ENCODE data around the gene LMO3.

LMO3 gene

DNA sequence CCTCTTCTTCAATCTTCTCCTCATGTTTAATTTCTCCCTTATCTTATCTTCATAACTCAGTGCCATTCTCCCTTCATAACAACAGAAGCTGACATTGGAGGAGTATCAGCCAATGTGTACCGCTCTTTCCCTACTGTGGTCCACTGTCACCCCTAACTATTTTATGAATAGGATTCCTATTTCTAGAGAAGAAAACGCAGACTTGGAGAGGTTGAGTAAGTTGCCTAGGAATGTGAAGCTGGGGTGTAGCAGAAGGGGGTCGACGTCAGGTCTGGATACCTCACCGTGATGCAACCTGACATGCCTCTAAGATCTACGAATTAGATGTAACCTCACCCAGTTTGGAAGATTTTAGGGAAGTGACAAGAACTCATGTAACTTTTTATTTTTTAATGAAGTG lies 17.1 kb downstream of the LMO3 start:
- no peak for DNase-seq (ENCODE audit: insufficient read length, low spot score)
- FAIRE-seq, result no peak

DNA sequence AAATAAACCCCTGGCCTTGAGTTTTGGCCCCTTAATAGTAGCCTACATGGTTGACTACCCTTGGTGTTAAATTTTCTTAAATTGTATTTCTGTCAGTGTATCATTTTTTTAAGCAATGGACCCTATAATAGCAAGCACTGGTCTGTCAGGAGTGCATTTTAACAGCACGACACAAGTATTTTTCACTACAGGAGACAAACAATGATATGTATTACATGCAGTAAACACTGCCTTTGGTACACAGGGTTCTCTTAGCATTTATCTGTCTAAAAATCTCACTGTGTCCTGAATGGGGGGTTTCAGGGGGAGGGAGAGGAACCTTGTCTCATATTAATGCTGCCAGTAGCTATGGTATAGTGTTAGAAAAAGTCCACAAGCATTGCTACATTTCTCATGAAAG lies 18.4 kb downstream of the LMO3 start:
- TF ChIP-seq, protein P1, sequence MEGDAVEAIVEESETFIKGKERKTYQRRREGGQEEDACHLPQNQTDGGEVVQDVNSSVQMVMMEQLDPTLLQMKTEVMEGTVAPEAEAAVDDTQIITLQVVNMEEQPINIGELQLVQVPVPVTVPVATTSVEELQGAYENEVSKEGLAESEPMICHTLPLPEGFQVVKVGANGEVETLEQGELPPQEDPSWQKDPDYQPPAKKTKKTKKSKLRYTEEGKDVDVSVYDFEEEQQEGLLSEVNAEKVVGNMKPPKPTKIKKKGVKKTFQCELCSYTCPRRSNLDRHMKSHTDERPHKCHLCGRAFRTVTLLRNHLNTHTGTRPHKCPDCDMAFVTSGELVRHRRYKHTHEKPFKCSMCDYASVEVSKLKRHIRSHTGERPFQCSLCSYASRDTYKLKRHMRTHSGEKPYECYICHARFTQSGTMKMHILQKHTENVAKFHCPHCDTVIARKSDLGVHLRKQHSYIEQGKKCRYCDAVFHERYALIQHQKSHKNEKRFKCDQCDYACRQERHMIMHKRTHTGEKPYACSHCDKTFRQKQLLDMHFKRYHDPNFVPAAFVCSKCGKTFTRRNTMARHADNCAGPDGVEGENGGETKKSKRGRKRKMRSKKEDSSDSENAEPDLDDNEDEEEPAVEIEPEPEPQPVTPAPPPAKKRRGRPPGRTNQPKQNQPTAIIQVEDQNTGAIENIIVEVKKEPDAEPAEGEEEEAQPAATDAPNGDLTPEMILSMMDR (IDR thresholded peaks at IDR 0.05; ENCODE audit: insufficient read depth, missing control alignments), result no peak
- FAIRE-seq (no peak), DNase-seq (ENCODE audit: insufficient read length, low spot score) (no peak)

More for the DNA sequence above, 17.1 kb downstream of the LMO3 start:
- TF ChIP-seq, protein P1 (IDR thresholded peaks at IDR 0.05; ENCODE audit: insufficient read depth, missing control alignments), result no peak

DNA sequence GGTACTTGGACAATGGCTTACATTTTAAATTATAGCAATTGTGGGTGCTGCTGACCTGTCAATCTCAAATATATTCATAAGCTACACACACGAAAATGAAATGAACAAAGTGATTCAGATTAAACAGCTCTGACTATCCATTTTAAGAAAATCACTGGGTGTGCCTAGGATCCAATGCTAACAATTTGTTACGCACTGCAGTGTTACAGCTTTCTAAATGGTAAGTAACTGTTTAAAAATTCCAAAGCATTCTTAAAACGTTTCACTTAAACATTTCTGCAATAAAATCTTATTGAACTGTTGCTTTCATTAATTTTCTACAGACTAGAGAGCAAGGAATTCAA lies 18.9 kb downstream of the LMO3 start:
- DNase-seq (ENCODE audit: insufficient read length, low spot score) (no peak), FAIRE-seq (no peak)
- TF ChIP-seq, protein P1 (IDR thresholded peaks at IDR 0.05; ENCODE audit: insufficient read depth, missing control alignments), result no peak

DNA sequence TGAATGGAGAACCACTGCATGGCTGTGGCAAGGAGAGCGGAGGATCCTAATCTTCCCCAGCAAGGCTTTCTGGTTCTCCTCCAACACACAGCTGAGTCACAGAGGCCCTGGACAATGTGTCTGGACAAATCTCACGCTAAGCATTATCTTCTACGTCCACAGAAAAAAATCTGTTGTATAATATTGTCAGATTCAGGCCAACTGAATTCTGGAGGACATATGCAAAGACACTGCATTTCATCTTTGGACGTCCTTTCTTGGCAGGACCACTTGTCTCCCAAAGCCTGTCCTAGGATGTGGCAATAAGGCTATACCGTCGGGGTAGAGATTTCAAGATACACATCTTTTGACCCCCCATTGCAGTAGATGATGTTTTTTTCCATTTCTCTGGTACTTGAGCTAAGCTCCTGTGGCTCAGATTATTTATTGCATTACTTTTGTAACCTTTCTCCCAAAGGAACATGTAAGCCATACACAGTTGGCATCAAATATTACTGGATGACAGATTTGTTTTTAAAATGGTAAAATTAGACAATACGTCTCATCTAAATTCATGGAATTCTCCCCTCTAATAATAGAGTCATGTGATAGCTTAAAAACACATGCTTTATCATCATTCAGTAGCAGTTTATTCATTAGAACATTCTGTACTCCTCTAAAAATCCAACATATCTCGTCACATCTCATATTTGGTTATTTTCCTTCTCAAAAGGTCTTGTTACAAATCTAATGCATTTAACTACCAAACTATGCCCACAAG lies 19.4 kb downstream of the LMO3 start:
- DNase-seq (ENCODE audit: insufficient read length, low spot score) (no peak), FAIRE-seq (no peak)
- TF ChIP-seq, protein P1 (IDR thresholded peaks at IDR 0.05; ENCODE audit: insufficient read depth, missing control alignments), result no peak

DNA sequence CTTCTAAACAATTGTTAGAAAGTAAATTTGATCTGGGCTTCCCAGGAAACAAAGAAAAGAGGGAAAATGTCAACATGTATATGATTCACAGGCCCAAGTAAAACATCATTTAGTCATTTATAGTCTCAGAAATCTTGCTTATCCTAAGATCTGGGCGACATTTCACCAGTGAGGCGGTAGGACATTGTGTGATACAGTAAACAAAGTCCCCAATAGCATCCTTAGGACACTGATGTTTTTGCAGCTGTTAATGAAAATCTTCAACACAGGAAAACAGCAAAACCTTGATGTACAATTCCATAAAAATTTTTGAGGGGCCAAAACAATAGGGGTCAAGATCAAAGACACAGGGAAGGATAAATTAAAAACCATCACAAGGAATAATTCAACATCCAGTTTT lies 20.2 kb downstream of the LMO3 start:
- FAIRE-seq, result no peak
- TF ChIP-seq, protein P1 (IDR thresholded peaks at IDR 0.05; ENCODE audit: insufficient read depth, missing control alignments), result no peak
- DNase-seq (ENCODE audit: insufficient read length, low spot score), result no peak

DNA sequence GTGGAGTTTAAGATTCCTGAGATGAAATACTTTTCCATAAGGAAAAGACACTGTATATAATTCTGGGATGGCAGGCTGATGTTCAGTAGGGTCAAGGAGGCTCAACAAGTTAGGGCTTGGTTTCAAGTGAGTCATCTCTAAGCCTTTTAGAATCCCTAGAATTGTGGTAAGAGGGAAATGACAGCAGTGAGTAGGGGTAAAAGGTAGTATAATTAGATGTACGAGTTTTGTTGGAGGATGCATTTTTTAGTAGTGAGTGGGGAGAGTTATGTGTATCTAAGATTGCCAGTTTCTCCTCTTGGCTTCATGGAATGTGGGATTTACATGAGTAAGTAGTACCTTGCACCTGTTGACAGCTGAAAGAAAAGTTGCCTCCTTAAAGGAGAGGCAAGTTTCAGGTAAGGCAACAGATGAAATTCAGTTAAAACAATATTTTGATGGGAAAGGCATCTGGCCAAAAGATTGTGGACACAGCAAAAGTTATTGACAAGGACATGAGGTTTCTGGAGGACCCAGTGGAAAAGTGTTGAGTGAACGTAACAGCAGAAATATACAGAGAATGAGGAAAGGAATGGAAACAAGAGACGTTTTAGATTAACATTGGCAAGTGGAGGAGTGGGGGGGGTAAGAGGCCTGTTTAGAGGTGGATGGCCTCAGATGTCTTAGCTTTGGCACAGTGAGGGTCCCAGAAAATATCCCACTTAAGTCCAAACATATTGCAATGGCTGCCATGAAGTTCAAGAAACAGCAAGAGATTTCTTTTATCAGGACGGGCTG lies 21.8 kb downstream of the LMO3 start:
- FAIRE-seq (no peak), DNase-seq (ENCODE audit: insufficient read length, low spot score) (no peak)
- TF ChIP-seq, protein P1 (IDR thresholded peaks at IDR 0.05; ENCODE audit: insufficient read depth, missing control alignments), result no peak

DNA sequence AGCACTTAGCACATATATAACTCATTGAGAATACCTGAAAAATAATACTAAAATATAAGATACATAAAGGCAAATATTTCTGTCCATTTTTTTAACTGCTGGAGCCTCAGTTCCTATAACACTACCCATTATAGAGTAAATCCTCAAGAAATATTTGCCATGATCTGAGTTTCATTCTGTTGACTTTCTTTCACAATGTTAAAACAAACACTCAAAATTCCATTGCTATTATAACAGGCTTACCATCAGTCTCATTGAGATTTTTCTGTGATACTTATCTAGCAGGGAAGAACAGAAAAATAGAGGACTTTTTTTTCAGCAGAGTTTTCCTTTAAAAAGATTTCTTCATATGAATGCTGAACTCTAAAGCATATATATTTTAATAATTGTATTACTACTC lies 24.5 kb downstream of the LMO3 start:
- DNase-seq (ENCODE audit: insufficient read length, low spot score) (no peak), FAIRE-seq (no peak)

More for the DNA sequence above, 24.5 kb downstream of the LMO3 start:
- TF ChIP-seq, protein P1 (IDR thresholded peaks at IDR 0.05; ENCODE audit: insufficient read depth, missing control alignments), result no peak
